ENCODE data around the gene TCEAL3. TPM values are rescaled to one million over a fixed set of nuclear protein-coding genes. Genes with fewer than 3 reads are reported as not detected.
A peak's percentile ranks its signal among the peaks of the same experiment; 100 is the strongest.

Gene TCEAL3
- total and polyA plus RNA-seq, 8 donors, result 7.0 to 40.2 (median 8.1) TPM

DNA sequence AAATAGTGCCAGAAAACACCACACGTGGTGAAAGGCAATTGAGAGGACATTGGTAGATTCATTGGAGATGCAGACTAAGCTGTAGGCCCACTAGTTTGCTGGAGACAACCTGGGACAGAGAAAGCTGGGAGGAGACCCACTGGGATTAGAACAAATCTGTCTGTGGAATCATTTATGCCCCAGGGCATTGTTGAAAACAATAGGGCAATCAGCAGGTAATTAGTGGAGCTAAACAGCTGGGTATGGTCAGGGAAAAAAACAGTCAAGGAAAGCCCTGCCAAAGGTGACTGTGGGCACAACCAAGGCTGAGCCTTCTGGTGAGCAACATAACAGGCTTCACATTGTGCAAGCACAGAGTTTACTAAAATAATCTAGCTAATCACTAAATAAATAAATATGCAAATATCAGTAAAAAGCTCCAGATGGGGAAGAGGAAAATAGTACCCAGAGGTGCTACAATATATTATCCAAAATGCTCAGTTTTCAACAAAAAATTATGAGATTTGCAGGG is 9.0 kb downstream of the TCEAL3 start:
- whole genome bisulfite sequencing, 2 donors, result 19 to 30% methylated on average over 1 of the region's 1 CpG
- TF ChIP-seq, protein P1, sequence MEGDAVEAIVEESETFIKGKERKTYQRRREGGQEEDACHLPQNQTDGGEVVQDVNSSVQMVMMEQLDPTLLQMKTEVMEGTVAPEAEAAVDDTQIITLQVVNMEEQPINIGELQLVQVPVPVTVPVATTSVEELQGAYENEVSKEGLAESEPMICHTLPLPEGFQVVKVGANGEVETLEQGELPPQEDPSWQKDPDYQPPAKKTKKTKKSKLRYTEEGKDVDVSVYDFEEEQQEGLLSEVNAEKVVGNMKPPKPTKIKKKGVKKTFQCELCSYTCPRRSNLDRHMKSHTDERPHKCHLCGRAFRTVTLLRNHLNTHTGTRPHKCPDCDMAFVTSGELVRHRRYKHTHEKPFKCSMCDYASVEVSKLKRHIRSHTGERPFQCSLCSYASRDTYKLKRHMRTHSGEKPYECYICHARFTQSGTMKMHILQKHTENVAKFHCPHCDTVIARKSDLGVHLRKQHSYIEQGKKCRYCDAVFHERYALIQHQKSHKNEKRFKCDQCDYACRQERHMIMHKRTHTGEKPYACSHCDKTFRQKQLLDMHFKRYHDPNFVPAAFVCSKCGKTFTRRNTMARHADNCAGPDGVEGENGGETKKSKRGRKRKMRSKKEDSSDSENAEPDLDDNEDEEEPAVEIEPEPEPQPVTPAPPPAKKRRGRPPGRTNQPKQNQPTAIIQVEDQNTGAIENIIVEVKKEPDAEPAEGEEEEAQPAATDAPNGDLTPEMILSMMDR (IDR thresholded peaks at IDR 0.05), result no peak
- no peak for DNase-seq
- Histone ChIP-seq H3K27me3 (no peaks in the 10 kb centered on the region), H3K27ac (peak overlapping the region in 2 of 4 donors; percentile 3 to 19), H3K4me3 (no peak overlapping the region), H3K9me3 (no peaks in the 10 kb centered on the region), H3K4me1 (peaks cover 0 to 6% (median 0%) of the 10 kb centered on the region in 3 donors), H3K36me3 (no peaks in the 10 kb centered on the region)
- intact Hi-C loops (cut with DNase I), result no loop called here
- peak; percentile 52 to 77 (median 63) for ATAC-seq
- no peak for FAIRE-seq

GRCh38 chrX:103624111-103624510 is 16.3 kb downstream of the TCEAL3 start:
- TF ChIP-seq, protein P1 (IDR thresholded peaks at IDR 0.05), result no peak
- no peaks in the 10 kb centered on the region for H3K27me3 ChIP-seq
- intact Hi-C loops (cut with DNase I), result no loop called here
- H3K4me3 ChIP-seq, result no peak overlapping the region
- H3K36me3 ChIP-seq, result no peaks in the 10 kb centered on the region
- WGBS, 2 donors, result 68 to 71% methylated on average over 4 of the region's 4 CpGs
- ATAC-seq (no peak), FAIRE-seq (no peak), DNase-seq (no peak)
- H3K4me1 ChIP-seq, result peaks cover 0 to 6% (median 6%) of the 10 kb centered on the region in 3 donors
- H3K9me3 ChIP-seq, result no peaks in the 10 kb centered on the region
- H3K27ac ChIP-seq, result peak overlapping the region in 1 of 4 donors; percentile 41

DNA sequence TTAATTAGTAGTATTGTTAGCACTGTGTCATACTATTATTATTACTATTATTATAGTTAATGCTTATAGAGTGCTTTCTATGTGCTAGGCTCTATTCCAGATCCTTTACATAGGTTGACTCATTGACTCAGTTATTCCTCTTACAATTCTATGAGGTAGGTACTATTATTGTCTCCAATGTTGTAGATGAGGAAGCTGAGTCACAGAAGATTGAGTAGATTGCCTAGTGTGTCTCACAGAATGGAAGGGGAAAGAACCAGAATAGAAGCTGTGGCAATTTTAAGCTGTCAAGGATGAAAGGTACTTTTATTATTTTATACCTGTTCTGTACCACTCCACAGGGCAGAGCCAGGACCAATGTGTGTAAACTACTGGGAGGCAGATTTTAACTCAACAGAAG is 19.1 kb downstream of the TCEAL3 start:
- no peak for ATAC-seq
- FAIRE-seq, result no peak
- intact Hi-C loops (cut with DNase I), result no loop called here

DNA sequence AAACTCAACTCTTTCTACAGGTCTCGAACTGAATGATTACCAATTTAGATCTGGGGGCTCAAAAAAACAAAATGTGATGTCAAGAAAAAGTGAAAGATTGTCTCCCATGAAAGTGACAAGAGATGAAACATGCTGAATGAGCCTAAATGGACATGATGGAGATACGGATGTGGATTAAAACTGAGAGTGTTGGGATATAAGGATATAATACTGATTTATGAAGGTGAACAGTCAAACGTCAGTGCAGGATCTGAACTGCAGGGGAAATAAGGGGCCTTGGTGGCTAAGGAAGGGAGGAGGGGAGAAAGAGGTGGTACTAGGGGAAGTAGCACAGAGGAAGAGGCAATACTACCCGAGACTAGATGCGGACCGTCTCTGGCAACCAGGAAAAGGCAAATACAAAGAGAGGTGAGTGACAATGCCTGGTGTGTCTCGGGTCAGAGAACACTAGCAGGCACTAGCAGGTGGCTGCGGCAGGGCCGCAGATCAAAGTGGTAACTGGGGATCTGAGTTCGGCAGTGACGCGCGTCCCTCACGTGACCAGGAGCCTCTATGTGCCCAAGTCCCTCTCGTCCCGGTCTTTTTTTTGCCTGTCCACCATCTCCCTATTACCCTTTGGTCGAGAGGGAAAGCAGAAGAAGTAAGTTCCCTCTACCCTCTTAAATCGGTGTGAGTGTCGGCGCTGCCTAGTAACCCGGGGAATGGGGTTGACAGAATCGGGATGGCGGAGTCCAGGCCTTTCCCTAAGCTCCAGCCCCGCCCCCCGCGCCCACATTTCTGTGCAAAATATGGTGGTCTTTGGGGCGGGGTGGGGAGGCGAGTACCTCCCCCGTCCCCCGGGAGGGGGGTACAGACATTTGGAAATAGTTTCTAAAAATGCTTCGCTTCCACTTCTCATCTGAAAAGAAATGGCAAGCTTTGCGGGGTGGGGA is 20.9 kb downstream of the TCEAL3 start, which contains the start of gene TCEAL1:
TCEAL1 (plus strand) TSS at position 590 of the 932 bp plus-strand sequence. CDS start 942 bp downstream, outside the sequence.
- peak within 1 kb of the TSS; percentile 63 to 86 (median 74) for H3K27ac ChIP-seq
- peak within 1 kb of the TSS; percentile 18 to 61 (median 46) for H3K4me3 ChIP-seq
- 2 to 17% methylated on average over 32 of the region's 32 CpGs for WGBS, 2 donors
- no peaks in the 10 kb centered on the region for H3K36me3 ChIP-seq
- intact Hi-C loops (cut with DNase I), result no loop called here
- ATAC-seq (peak; percentile 72 to 83 (median 78)), FAIRE-seq (no peak), DNase-seq (peak; percentile 51 to 74 (median 60))
- no peaks in the 10 kb centered on the region for H3K9me3 ChIP-seq
- peaks cover 0 to 8% (median 0%) of the 10 kb centered on the region in 4 donors for H3K27me3 ChIP-seq
- TF ChIP-seq, protein P1 (IDR thresholded peaks at IDR 0.05), result no peak
- peaks cover 0 to 6% (median 6%) of the 10 kb centered on the region in 3 donors for H3K4me1 ChIP-seq

More for the DNA sequence above, 19.1 kb downstream of the TCEAL3 start:
- Histone ChIP-seq H3K27me3 (peaks cover 0 to 8% (median 0%) of the 10 kb centered on the region in 4 donors), H3K9me3 (no peaks in the 10 kb centered on the region), H3K4me3 (no peak overlapping the region), H3K36me3 (no peaks in the 10 kb centered on the region), H3K27ac (no peak overlapping the region), H3K4me1 (peaks cover 0 to 6% (median 6%) of the 10 kb centered on the region in 3 donors)
- no peak for DNase-seq
- TF ChIP-seq, protein P1 (IDR thresholded peaks at IDR 0.05), result no peak

Measured in pancreas (tissue), 10 donors.